ENCODE measurements around the gene GAB1.
"Not testable (repeated sequence)": the region's sequence is repeated elsewhere in the genome, so short reads cannot be mapped to it uniquely, and the experiment has no call there.

Gene GAB1

GRCh38 chr4:143338313-143338712 lies 1.6 kb downstream of the GAB1 start:
- DNase-seq (ENCODE audit: low read depth), result no peak

GRCh38 chr4:143339497-143339896 lies 2.8 kb downstream of the GAB1 start:
- DNase-seq (ENCODE audit: low read depth), result no peak

- no peak for DNase-seq (ENCODE audit: low read depth)
Measured at GRCh38 chr4:143341186-143341755, 4.6 kb downstream of the GAB1 start.

GRCh38 chr4:143343276-143343831 lies 6.7 kb downstream of the GAB1 start:
- no peak for DNase-seq (ENCODE audit: low read depth)

- DNase-seq (ENCODE audit: low read depth), result no peak
Measured at GRCh38 chr4:143344041-143344440, 7.4 kb downstream of the GAB1 start.

GRCh38 chr4:143344774-143345173 lies 8.1 kb downstream of the GAB1 start:
- no peak for DNase-seq (ENCODE audit: low read depth)

- no peak for DNase-seq (ENCODE audit: low read depth)
Measured at GRCh38 chr4:143345356-143345755, 8.7 kb downstream of the GAB1 start.

GRCh38 chr4:143346206-143346605 lies 9.5 kb downstream of the GAB1 start:
- DNase-seq (ENCODE audit: low read depth), result no peak

GRCh38 chr4:143347484-143348111 lies 10.9 kb downstream of the GAB1 start:
- no peak for DNase-seq (ENCODE audit: low read depth)

- no peak for DNase-seq (ENCODE audit: low read depth)
Measured at GRCh38 chr4:143348233-143349077, 11.8 kb downstream of the GAB1 start.

GRCh38 chr4:143349858-143350527 lies 13.3 kb downstream of the GAB1 start:
- not testable (repeated sequence) for DNase-seq (ENCODE audit: low read depth)

GRCh38 chr4:143351149-143351691 lies 14.5 kb downstream of the GAB1 start:
- no peak for DNase-seq (ENCODE audit: low read depth)

GRCh38 chr4:143351774-143352451 lies 15.2 kb downstream of the GAB1 start:
- no peak for DNase-seq (ENCODE audit: low read depth)

- DNase-seq (ENCODE audit: low read depth), result no peak
Measured at GRCh38 chr4:143352720-143353119, 16.0 kb downstream of the GAB1 start.

- DNase-seq (ENCODE audit: low read depth), result no peak
Measured at GRCh38 chr4:143353797-143354196, 17.1 kb downstream of the GAB1 start.

- DNase-seq (ENCODE audit: low read depth), result no peak
Measured at GRCh38 chr4:143354990-143355389, 18.3 kb downstream of the GAB1 start.

- DNase-seq (ENCODE audit: low read depth), result no peak
Measured at GRCh38 chr4:143355540-143356217, 19.0 kb downstream of the GAB1 start.

GRCh38 chr4:143356493-143356892 lies 19.8 kb downstream of the GAB1 start:
- no peak for DNase-seq (ENCODE audit: low read depth)

GRCh38 chr4:143357161-143357845 lies 20.6 kb downstream of the GAB1 start:
- no peak for DNase-seq (ENCODE audit: low read depth)

- DNase-seq (ENCODE audit: low read depth), result no peak
Measured at GRCh38 chr4:143358419-143358818, 21.7 kb downstream of the GAB1 start.
